Activated CD4-positive, CD25-positive, alpha-beta regulatory T cell (primary cell): ENCODE measurements around the gene PCDHGC3.
"Not testable (repeated sequence)": the region's sequence is repeated elsewhere in the genome, so short reads cannot be mapped to it uniquely, and the experiment has no call there.

ENCODE experiments used
- DNase-seq, 4 experiments: peaks; one replicate each; lab custom pipeline; 2025; lab: John Stamatoyannopoulos, UW

PCDHGC3 gene

DNA sequence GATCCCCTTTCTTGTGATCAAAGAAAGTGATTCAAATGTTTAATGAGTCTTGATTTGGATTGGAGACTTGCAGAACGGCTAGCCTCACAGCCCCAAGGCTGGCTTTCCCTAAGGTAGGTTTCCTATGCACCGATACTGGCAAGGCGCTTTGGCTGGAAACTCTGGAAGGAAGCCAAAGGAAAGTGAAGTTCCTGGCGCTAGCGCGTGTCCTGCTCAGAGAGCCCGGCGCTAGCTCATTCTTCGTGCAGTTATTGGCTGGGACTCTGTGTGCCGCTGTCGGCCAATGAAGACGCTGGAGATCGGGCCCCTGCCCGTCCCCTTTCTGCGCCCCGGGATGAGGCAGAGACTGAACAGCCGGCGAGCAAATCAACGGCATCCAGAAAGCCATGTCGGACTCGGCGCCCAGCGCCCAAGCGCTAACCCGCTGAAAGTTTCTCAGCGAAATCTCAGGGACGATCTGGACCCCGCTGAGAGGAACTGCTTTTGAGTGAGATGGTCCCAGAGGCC lies at the start of gene PCDHGC3:
Gene PCDHGC3 (plus strand): TSS at position 342 of the 507 bp plus-strand sequence. CDS start 151 bp downstream, at position 493.
- DNase-seq: no peak

DNA sequence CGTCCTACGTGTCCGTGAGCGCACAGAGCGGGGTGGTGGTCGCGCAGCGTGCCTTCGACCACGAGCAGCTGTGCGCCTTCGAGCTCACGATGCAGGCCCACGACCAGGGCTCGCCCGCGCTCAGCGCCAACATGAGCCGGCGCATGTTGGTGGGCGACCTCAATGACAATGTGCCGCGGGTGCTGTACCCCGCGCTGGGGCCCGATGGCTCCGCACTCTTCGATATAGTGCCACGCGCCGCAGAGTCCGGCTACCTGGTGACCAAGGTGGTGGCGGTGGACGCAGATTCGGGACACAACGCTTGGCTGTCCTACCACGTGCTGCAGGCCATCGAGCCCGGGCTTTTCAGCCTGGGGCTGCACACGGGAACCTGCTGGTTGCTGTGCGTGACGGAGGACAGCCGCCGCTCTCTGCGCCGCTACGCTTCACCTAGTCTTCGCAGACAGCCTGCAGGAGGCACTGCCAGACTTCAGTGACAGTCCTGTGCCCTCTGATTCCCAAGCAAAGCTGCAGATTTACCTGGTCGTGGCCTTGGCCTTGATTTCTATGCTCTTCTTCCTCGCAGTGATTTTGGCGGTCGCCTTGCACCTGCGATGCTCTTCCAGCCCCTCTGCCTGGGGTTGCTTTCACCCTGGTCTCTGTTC lies 47.9 kb upstream of the PCDHGC3 start:
- DNase-seq: no peak

DNA sequence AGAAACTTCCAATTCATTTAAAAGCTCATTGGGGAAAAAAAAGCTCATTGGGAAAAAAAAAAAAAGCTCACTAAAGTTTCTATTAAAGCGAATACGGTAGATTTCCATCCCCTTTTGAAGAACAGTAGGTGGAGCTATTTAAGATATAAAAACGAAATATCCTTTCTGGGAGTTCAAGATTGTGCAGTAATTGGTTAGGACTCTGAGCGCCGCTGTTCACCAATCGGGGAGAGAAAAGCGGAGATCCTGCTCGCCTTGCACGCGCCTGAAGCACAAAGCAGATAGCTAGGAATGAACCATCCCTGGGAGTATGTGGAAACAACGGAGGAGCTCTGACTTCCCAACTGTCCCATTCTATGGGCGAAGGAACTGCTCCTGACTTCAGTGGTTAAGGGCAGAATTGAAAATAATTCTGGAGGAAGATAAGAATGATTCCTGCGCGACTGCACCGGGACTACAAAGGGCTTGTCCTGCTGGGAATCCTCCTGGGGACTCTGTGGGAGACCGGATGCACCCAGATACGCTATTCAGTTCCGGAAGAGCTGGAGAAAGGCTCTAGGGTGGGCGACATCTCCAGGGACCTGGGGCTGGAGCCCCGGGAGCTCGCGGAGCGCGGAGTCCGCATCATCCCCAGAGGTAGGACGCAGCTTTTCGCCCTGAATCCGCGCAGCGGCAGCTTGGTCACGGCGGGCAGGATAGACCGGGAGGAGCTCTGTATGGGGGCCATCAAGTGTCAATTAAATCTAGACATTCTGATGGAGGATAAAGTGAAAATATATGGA lies 45.2 kb upstream of the PCDHGC3 start, which contains the start of gene PCDHGA12:
Gene PCDHGA12 (plus strand): TSS at position 176 of the 782 bp plus-strand sequence. CDS start 253 bp downstream, at position 429.
- no peak for DNase-seq

DNA sequence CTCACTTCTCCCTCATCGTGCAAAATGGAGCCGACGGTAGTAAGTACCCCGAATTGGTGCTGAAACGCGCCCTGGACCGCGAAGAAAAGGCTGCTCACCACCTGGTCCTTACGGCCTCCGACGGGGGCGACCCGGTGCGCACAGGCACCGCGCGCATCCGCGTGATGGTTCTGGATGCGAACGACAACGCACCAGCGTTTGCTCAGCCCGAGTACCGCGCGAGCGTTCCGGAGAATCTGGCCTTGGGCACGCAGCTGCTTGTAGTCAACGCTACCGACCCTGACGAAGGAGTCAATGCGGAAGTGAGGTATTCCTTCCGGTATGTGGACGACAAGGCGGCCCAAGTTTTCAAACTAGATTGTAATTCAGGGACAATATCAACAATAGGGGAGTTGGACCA lies 44.5 kb upstream of the PCDHGC3 start:
- DNase-seq: no peak

DNA sequence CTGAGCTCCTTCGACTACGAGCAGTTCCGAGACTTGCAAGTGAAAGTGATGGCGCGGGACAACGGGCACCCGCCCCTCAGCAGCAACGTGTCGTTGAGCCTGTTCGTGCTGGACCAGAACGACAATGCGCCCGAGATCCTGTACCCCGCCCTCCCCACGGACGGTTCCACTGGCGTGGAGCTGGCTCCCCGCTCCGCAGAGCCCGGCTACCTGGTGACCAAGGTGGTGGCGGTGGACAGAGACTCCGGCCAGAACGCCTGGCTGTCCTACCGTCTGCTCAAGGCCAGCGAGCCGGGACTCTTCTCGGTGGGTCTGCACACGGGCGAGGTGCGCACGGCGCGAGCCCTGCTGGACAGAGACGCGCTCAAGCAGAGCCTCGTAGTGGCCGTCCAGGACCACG lies 43.5 kb upstream of the PCDHGC3 start:
- DNase-seq: not testable (repeated sequence)

DNA sequence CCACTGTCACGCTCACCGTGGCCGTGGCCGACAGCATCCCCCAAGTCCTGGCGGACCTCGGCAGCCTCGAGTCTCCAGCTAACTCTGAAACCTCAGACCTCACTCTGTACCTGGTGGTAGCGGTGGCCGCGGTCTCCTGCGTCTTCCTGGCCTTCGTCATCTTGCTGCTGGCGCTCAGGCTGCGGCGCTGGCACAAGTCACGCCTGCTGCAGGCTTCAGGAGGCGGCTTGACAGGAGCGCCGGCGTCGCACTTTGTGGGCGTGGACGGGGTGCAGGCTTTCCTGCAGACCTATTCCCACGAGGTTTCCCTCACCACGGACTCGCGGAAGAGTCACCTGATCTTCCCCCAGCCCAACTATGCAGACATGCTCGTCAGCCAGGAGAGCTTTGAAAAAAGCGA lies 43.0 kb upstream of the PCDHGC3 start:
- not testable (repeated sequence) for DNase-seq

DNA sequence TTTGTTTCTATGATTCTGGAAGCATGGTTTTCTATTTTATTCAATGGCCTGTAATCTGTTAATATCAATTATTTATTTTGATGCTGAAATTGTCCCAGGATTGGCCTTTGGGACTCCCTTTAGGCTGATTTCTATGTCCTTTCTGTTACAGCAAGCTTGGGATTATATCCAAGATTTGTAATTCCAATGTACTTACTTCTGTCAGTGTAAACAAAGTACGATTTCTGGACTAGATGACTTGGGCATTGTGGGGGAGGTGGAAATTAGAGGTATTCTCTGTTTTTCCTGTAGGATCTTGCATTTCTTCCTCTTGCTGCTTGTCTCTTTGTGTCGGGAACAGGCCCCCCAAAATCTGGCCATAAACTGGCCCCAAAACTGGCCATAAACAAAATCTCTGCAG lies 41.8 kb upstream of the PCDHGC3 start:
- no peak for DNase-seq

DNA sequence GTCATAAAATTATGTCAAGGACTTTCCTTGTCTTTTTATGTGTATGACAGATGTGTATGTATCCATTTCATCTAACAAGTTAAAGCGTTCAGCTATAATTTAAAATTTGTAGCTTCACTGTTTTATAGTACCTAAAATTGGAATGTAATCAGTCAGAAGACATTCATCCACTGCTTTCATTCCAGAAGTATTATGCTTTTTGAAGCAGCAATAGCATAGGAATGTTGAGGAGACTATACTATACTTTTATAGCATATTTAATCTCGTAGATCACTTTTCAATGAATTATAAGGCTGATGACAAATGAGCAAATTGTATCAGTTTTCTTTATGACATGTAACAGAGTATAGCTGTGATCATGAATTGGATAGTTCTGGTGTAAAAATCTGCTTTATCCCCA lies 38.5 kb upstream of the PCDHGC3 start:
- no peak for DNase-seq

DNA sequence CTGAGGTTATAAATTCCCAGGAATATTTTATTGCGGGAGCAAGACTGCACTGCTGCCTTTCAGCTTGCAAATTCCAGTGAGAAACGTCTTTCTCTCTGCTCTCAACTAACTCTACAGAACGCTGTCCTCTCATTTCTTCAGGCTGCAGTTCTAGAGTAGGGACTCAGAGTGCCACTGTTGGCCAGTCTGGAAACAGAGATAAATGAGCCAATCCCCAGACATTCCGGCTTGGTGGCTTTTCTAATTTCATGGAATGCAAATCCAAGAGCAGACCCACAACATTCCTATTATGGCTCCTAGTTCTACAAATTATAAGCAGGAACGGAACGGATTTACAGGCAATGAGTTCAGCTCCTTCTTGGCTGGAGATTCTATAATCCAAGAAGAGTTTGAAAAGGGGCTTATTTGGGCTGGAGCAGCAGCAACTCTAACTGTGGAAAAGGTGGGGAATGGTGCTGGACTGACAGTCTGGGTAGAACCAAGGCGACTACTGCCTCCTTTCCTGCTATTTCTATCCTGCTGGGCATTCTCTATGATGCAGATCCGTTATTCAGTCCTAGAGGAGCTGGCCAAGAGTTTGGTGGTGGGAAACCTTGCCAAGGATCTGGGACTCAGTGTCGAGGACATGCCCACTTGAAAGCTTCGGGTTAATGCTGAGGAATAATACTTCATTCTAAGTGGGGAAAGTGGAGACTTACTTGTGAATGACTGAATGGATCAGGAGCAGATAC lies 36.2 kb upstream of the PCDHGC3 start:
- no peak for DNase-seq

DNA sequence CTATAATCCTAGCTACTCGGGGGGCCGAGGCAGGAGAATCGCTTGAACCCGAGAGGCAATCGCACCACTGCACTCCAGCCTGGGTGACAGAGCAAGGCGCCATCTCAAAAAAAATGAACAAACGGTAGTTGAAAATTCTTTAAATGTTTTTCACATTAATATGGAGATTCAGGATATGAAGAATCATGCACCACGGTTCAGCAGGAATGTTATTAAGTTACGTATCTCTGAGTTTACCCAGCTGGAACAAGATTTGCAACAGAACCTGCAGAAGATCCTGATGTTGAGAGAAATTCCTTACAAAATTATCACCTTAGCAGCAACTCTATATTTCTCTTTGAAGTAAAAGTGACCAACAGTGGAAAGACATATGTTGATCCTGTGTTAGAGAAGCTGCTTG lies 35.4 kb upstream of the PCDHGC3 start:
- no peak for DNase-seq

DNA sequence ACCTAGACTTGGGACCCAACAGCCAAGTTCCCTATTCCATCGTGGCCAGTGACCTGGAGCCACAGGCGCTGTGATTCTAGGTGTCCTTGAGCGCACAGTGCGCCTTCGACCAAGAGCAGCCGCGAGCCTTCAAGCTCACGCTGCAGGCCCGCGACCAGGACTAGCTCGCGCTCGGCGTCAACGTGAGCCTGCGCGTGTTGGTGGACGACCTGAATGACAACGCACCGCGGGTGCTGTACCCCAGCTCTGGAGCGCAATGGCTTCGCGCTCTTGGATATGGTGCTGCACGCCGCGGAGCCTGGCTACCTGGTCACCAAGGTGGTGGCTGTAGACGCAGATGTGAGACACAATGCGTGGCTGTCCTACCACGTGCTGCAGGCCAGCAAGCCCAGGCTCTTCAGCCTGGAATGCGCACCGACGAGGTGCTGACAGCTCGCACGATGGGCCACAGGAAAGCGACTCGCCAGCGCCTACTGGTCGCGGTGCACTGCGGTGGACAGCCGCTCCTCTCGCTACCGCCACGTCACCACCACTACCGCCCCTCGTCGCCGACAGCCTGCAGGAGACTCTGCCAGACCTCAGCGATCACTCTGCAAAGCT lies 34.1 kb upstream of the PCDHGC3 start:
- DNase-seq: no peak

DNA sequence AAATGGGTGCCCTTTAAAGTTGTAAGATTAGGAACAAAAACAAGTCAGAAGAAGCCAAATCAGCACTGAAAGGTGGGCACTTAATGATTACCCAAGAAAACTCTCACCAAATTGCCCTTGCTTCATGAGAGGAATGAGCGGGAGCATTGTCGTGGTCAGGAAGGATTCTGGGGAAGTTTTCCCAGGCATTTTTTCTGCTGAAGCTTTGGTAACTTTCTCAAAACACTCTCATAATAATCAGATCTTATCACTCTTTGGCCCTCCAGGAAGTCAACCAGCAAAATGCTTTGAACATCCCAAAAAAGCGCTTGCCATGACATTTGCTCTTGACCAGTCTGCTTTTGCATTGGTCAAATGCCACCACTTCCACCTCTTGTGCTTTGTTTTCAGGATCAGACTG lies 10.4 kb upstream of the PCDHGC3 start:
- DNase-seq: no peak

DNA sequence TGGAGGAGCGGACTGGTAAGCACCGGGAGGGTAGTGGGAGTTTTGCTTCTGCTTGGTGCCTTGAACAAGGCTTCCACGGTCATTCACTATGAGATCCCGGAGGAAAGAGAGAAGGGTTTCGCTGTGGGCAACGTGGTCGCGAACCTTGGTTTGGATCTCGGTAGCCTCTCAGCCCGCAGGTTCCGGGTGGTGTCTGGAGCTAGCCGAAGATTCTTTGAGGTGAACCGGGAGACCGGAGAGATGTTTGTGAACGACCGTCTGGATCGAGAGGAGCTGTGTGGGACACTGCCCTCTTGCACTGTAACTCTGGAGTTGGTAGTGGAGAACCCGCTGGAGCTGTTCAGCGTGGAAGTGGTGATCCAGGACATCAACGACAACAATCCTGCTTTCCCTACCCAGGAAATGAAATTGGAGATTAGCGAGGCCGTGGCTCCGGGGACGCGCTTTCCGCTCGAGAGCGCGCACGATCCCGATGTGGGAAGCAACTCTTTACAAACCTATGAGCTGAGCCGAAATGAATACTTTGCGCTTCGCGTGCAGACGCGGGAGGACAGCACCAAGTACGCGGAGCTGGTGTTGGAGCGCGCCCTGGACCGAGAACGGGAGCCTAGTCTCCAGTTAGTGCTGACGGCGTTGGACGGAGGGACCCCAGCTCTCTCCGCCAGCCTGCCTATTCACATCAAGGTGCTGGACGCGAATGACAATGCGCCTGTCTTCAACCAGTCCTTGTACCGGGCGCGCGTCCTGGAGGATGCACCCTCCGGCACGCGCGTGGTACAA lies 556 bp downstream of the PCDHGC3 start:
- no peak for DNase-seq

DNA sequence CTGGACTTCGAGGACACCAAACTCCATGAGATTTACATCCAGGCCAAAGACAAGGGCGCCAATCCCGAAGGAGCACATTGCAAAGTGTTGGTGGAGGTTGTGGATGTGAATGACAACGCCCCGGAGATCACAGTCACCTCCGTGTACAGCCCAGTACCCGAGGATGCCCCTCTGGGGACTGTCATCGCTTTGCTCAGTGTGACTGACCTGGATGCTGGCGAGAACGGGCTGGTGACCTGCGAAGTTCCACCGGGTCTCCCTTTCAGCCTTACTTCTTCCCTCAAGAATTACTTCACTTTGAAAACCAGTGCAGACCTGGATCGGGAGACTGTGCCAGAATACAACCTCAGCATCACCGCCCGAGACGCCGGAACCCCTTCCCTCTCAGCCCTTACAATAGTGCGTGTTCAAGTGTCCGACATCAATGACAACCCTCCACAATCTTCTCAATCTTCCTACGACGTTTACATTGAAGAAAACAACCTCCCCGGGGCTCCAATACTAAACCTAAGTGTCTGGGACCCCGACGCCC lies 1.3 kb downstream of the PCDHGC3 start:
- no peak for DNase-seq

DNA sequence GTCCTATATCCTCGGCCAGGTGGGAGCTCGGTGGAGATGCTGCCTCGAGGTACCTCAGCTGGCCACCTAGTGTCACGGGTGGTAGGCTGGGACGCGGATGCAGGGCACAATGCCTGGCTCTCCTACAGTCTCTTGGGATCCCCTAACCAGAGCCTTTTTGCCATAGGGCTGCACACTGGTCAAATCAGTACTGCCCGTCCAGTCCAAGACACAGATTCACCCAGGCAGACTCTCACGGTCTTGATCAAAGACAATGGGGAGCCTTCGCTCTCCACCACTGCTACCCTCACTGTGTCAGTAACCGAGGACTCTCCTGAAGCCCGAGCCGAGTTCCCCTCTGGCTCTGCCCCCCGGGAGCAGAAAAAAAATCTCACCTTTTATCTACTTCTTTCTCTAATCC lies 2.0 kb downstream of the PCDHGC3 start:
- DNase-seq: no peak

DNA sequence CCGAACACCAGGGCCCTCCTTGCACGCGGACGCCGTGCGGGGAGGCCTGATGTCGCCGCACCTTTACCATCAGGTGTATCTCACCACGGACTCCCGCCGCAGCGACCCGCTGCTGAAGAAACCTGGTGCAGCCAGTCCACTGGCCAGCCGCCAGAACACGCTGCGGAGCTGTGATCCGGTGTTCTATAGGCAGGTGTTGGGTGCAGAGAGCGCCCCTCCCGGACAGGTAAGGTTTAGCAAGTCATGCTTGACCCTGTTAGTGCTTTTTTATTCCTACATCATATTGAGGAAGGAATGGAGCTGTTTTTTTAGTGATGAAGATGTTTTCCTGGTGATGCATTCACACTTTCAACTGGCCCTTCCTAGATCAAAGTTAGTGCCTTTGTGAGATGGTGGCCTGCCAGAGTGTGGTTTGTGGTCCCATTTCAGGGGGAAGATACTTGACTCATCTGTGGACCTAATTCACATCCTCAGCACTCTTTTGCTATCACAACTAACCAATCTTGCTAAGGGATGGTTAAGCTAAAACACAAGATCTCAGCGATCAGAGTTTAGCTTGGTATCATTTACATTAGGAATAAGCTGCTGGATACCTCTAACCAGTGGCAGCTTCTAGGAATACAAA lies 2.7 kb downstream of the PCDHGC3 start:
- no peak for DNase-seq

DNA sequence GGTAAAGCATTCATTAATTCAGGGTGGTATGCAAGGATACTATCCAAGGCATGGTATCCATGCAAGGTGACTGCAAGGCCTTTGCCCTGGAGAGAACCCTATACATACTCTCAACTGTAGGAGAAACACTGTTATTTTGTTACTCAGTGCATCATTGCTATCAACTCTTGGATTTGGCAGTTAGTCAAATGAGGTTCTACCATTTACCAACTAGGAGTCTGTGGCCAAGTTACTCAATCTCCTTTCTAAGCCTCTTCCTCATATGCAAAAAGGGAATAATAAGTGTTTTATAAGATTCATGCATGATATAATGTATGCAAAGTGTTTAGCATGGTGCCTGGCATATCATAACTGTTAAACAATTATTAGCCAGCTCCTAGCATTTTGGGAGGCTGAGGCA lies 4.0 kb downstream of the PCDHGC3 start:
- no peak for DNase-seq

DNA sequence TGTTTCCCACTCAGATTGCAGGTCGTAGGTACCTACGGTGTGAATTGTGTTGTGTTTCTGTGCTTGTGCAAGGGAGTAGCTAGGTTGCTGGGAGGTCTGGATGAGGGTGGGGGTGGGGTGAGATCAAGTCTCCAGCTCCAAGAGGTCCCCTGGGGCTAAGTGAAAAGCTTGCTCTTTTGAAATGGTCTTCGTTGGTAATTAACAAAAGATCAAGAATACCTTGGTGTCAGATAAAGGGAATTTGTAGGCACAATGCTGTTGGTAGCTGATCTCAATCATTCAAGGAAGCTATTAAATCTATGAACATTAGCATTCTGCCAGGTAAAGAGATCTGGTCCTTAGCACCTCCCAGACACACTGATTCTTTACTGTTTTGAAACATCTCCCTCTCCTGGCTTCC lies 8.1 kb downstream of the PCDHGC3 start:
- DNase-seq: no peak

DNA sequence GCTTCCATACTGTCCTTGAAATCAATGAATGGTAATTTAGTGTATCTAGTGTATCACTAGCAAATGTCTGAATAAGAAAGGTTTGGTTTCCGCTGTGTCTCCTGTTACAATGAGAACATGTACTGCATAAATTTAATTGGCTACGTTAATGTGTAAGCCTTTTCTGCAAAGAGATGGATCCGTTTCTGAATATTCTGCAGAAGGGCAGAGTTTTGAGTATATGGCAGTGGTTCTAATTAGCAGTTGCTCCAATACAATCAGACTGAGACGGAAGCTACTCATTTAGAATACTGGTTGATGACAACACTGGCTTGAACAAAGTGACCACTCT lies 8.5 kb downstream of the PCDHGC3 start:
- DNase-seq: no peak

DNA sequence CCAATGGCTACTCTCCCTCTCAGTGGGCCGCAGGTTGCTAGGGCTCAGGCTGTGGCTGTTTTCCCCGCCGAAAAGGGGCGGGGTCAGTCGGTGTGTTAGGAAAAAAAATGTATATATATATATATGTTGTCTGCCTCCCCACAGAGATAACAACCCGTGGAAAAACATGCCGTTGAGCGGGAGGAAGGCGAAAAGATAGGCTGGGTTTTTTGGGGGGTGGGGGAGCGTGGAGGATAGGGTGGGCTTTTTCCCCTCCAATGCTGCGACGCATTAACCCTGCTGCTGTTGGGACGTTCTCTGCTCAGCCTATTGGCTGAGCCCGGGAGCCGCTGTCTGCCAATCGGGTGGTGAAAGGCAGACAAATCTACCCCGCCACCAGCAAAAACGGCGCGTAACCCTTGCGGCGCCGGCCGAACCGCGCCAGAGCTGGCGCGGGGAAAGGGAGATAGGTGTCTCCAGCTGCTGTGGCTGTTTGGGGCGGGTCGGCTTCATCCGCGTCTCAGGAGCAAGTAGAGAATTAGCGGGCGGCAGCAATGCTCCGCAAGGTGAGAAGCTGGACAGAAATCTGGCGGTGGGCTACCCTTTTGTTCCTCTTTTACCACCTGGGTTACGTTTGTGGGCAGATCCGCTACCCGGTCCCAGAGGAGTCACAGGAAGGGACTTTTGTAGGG lies 9.0 kb downstream of the PCDHGC3 start, which contains the start of gene PCDHGC4:
Gene PCDHGC4 (plus strand): TSS at position 390 of the 671 bp plus-strand sequence. CDS start 144 bp downstream, at position 534.
- no peak for DNase-seq
